ENCODE data around the gene MAGT1. TPM values are rescaled to one million over a fixed set of nuclear protein-coding genes. Genes with fewer than 3 reads are reported as not detected.
"Not testable (repeated sequence)": the region's sequence is repeated elsewhere in the genome, so short reads cannot be mapped to it uniquely, and the experiment has no call there.

Gene MAGT1
- total and polyA plus RNA-seq, 4 donors, result 29.0 to 121 (median 58.0) TPM

DNA sequence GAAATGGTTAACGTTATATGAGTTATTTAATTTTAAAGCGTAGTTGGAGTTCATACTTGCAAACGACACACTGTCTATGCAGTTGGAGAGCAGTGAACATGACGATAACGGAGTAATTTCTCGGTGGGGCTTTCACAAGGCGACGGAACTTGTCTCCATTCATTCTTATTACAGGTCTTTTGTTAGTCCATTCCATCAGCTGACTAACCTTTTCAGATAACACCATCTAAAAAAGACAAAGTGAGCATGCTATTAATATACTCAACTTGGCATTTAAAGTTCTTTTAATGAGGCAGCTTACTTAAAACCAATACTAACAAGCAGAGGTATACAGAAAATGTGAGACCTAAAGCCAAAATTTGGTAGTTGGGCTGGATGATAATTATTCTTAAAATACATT is 19.9 kb downstream of the MAGT1 start:
- peaks cover 0 to 10% (median 4%) of the 10 kb centered on the region in 4 donors for H3K36me3 ChIP-seq (ENCODE audit: control insufficient read depth in 4 of 4, insufficient read depth in 3 of 4, low read depth in 1 of 4, low read length in 3 of 4)
- H3K27ac ChIP-seq (ENCODE audit: low read depth in 1 of 2, low read length in 2 of 2), result no peak overlapping the region
- H3K9ac ChIP-seq (ENCODE audit: low read depth in 1 of 2, low read length in 2 of 2), result no peak overlapping the region
- no peak for TF ChIP-seq RXRA (IDR thresholded peaks at IDR 0.05)
- H3K27me3 ChIP-seq (ENCODE audit: control insufficient read depth in 4 of 4, insufficient read depth in 4 of 4, low read length in 3 of 4), result no peaks in the 10 kb centered on the region
- H3K4me1 ChIP-seq (ENCODE audit: control insufficient read depth in 4 of 4, insufficient read depth in 4 of 4, low read length in 3 of 4), result no peaks in the 10 kb centered on the region
- no peak overlapping the region for H3K4me3 ChIP-seq (ENCODE audit: low read depth in 1 of 3, low read length in 3 of 3)
- no peaks in the 10 kb centered on the region for H3K9me3 ChIP-seq (ENCODE audit: control insufficient read depth in 4 of 4, low read length in 3 of 4)
- WGBS, result 99% methylated on average over 8 of the region's 8 CpGs
- no peak for DNase-seq (ENCODE audit: low spot score)

DNA sequence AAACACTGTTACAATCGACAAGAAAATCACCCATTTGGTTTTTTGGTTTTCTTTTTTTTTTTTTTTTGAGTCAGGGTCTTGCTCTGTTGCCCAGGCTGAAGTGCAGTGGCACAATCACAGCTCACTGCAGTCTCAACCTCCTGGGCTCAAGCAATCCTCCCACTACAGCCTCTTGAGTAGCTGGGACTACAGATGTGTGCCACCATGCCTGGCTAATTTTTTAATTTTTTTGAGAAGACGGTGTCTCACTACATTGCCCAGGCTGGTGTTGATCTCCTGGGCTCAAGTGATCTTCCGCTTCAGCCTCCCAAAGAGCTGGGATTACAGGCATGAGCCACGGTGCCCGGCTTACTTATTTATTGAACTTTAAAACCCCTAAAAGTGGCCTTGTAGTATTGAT is 63.7 kb downstream of the MAGT1 start:
- 93% methylated on average over 5 of the region's 5 CpGs for WGBS
- not testable (repeated sequence) for H3K27me3 ChIP-seq (ENCODE audit: control insufficient read depth in 4 of 4, insufficient read depth in 4 of 4, low read length in 3 of 4); H3K4me3 ChIP-seq (ENCODE audit: low read depth in 1 of 3, low read length in 3 of 3); DNase-seq (ENCODE audit: low spot score); H3K27ac ChIP-seq (ENCODE audit: low read depth in 1 of 2, low read length in 2 of 2); H3K4me1 ChIP-seq (ENCODE audit: control insufficient read depth in 4 of 4, insufficient read depth in 4 of 4, low read length in 3 of 4); H3K9me3 ChIP-seq (ENCODE audit: control insufficient read depth in 4 of 4, low read length in 3 of 4); H3K9ac ChIP-seq (ENCODE audit: low read depth in 1 of 2, low read length in 2 of 2)
- H3K36me3 ChIP-seq (ENCODE audit: control insufficient read depth in 4 of 4, insufficient read depth in 3 of 4, low read depth in 1 of 4, low read length in 3 of 4), result peaks cover 0 to 11% (median 2%) of the 10 kb centered on the region in 4 donors

- not testable (repeated sequence) for H3K9ac ChIP-seq (ENCODE audit: low read depth in 1 of 2, low read length in 2 of 2); DNase-seq (ENCODE audit: low spot score); H3K36me3 ChIP-seq (ENCODE audit: control insufficient read depth in 4 of 4, insufficient read depth in 3 of 4, low read depth in 1 of 4, low read length in 3 of 4); H3K4me1 ChIP-seq (ENCODE audit: control insufficient read depth in 4 of 4, insufficient read depth in 4 of 4, low read length in 3 of 4); H3K27me3 ChIP-seq (ENCODE audit: control insufficient read depth in 4 of 4, insufficient read depth in 4 of 4, low read length in 3 of 4); H3K27ac ChIP-seq (ENCODE audit: low read depth in 1 of 2, low read length in 2 of 2); H3K4me3 ChIP-seq (ENCODE audit: low read depth in 1 of 3, low read length in 3 of 3); H3K9me3 ChIP-seq (ENCODE audit: control insufficient read depth in 4 of 4, low read length in 3 of 4)
- WGBS, result 94% methylated on average over 2 of the region's 2 CpGs
These were observed 73.2 kb downstream of the MAGT1 start for GRCh38 chrX:77821989-77822388.

DNA sequence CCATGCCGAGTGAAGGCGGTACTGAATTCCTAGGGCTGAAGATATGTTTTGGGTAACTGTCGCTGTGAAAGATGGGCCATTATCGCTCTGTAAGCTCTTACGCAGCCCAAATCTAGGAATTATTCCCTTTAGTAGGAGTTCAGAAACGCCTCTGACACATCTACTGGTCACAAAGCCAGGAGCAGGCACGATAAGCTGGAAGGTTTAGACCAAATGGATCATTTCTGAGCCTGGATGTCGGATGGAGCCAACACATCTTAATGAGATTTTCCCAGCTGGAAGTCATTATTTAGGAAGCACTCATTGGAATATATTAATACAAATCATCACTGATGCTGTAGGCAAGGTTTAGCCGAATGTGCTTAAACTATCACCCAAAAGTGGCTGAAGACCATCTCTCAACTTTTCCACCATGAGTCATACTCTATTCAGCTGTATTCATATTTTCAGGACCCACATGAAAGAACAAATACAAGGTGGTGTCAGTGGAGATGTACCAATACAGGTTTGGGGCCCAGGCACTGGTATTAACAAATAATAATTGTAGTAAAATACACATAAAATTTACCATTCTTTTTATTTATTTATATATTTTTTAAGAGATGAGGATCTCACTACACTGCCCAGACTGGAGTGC is 75.0 kb downstream of the MAGT1 start:
- 91% methylated on average over 9 of the region's 9 CpGs for WGBS
- no peak for DNase-seq (ENCODE audit: low spot score)

More for the DNA sequence above, 75.0 kb downstream of the MAGT1 start:
- H3K9me3 ChIP-seq (ENCODE audit: control insufficient read depth in 4 of 4, low read length in 3 of 4), result no peaks in the 10 kb centered on the region
- no peaks in the 10 kb centered on the region for H3K4me1 ChIP-seq (ENCODE audit: control insufficient read depth in 4 of 4, insufficient read depth in 4 of 4, low read length in 3 of 4)
- no peak overlapping the region for H3K4me3 ChIP-seq (ENCODE audit: low read depth in 1 of 3, low read length in 3 of 3)
- H3K27ac ChIP-seq (ENCODE audit: low read depth in 1 of 2, low read length in 2 of 2), result no peak overlapping the region
- H3K27me3 ChIP-seq (ENCODE audit: control insufficient read depth in 4 of 4, insufficient read depth in 4 of 4, low read length in 3 of 4), result no peaks in the 10 kb centered on the region
- TF ChIP-seq JUND (IDR thresholded peaks at IDR 0.05), result no peak
- no peak for TF ChIP-seq YY1 (IDR thresholded peaks at IDR 0.05)
- no peak for TF ChIP-seq FOXA2 (IDR thresholded peaks at IDR 0.05)
- no peak for TF ChIP-seq HNF4A (conservative IDR thresholded peaks at IDR 0.05)
- TF ChIP-seq, protein P1, sequence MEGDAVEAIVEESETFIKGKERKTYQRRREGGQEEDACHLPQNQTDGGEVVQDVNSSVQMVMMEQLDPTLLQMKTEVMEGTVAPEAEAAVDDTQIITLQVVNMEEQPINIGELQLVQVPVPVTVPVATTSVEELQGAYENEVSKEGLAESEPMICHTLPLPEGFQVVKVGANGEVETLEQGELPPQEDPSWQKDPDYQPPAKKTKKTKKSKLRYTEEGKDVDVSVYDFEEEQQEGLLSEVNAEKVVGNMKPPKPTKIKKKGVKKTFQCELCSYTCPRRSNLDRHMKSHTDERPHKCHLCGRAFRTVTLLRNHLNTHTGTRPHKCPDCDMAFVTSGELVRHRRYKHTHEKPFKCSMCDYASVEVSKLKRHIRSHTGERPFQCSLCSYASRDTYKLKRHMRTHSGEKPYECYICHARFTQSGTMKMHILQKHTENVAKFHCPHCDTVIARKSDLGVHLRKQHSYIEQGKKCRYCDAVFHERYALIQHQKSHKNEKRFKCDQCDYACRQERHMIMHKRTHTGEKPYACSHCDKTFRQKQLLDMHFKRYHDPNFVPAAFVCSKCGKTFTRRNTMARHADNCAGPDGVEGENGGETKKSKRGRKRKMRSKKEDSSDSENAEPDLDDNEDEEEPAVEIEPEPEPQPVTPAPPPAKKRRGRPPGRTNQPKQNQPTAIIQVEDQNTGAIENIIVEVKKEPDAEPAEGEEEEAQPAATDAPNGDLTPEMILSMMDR (IDR thresholded peaks at IDR 0.05; ENCODE audit: low read depth, low read length, missing input control), result no peak
- no peak for TF ChIP-seq MAX (IDR thresholded peaks at IDR 0.05)
- TF ChIP-seq FOXA1 (IDR thresholded peaks at IDR 0.05), result no peak
- TF ChIP-seq NR2F2 (IDR thresholded peaks at IDR 0.05), result no peak
- no peak for TF ChIP-seq SP1 (IDR thresholded peaks at IDR 0.05)
- no peak for TF ChIP-seq RAD21 (IDR thresholded peaks at IDR 0.05)
- TF ChIP-seq RXRA (IDR thresholded peaks at IDR 0.05), result no peak
- TF ChIP-seq REST (IDR thresholded peaks at IDR 0.05), result no peak
- TF ChIP-seq, protein P2, sequence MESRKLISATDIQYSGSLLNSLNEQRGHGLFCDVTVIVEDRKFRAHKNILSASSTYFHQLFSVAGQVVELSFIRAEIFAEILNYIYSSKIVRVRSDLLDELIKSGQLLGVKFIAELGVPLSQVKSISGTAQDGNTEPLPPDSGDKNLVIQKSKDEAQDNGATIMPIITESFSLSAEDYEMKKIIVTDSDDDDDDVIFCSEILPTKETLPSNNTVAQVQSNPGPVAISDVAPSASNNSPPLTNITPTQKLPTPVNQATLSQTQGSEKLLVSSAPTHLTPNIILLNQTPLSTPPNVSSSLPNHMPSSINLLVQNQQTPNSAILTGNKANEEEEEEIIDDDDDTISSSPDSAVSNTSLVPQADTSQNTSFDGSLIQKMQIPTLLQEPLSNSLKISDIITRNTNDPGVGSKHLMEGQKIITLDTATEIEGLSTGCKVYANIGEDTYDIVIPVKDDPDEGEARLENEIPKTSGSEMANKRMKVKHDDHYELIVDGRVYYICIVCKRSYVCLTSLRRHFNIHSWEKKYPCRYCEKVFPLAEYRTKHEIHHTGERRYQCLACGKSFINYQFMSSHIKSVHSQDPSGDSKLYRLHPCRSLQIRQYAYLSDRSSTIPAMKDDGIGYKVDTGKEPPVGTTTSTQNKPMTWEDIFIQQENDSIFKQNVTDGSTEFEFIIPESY (IDR thresholded peaks at IDR 0.05), result no peak
- TF ChIP-seq EGR1 (IDR thresholded peaks at IDR 0.05; ENCODE audit: low read depth in 2 of 2), result no peak
- H3K36me3 ChIP-seq (ENCODE audit: control insufficient read depth in 4 of 4, insufficient read depth in 3 of 4, low read depth in 1 of 4, low read length in 3 of 4), result peaks cover 0 to 4% (median 3%) of the 10 kb centered on the region in 4 donors
- no peak overlapping the region for H3K9ac ChIP-seq (ENCODE audit: low read depth in 1 of 2, low read length in 2 of 2)
